Activated CD8-positive, alpha-beta memory T cell treated with anti-CD3 and anti-CD28 coated beads, Interleukin-2, amount 50 U/mL, for 1 hour (primary cell): ENCODE measurements around the gene THUMPD1.
"Not testable (repeated sequence)": the region's sequence is repeated elsewhere in the genome, so short reads cannot be mapped to it uniquely, and the experiment has no call there.

Experiments used
- DNase-seq: peaks from one replicate; pipeline ENCODE4 v3.0.0-alpha.2; 2020; ENCODE audit errors: extremely low read depth

The THUMPD1 gene

DNA sequence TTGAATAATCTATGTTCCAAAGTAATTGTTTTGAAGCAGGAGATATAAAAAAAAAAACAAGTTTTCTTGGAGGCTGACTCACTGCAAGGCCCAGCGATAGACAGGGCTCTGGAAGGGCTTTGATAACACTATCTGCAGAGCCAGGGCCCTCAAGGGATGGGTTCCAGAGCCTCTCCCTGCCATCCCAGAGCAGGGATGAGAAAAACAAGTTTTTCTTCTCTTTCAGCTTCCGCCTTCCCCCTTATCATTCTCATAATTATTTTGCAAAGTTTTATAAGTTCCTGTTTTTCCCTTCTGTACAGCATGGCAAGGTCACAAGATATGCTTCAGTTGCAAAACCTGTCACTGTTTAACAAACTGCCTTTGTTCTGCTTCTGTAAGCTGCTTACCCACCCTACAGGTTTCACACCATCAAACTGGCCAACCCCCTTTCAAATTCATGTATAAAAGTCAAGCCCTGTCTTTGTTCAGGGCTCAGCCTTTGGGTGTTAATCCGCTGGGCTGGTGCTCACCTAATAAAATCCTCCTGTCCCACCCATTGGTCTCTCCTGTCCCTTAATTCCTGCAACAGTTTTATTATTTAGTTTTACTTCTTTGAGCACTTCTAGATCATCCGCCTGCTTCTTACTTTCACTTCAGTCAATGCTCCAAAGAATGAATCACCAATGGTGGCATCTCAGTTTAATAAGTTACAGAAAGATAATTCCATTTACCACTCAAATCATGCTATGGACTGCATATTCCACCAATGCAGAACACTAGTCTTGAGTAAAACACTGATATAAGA is 5.6 kb upstream of the THUMPD1 start:
- DNase-seq, result no peak

DNA sequence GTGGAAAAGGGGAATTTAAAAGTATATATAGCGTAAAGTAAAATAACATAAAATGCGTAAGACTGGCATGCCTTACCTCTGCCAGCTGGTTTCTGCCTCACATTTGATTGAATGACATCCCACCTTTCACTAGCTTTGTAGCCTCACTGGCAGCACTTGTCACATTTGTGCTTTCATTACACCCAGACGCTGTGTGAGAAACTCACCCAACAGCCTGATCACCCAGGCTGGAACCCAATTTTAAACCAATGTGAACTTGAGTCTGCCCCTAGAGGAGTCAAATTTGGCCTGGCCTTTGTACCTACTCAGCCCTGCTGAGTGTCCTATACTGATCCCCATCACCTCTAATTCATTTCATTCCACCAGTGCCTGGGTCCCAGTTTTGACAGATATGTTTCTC is 4.8 kb upstream of the THUMPD1 start:
- DNase-seq, result no peak

DNA sequence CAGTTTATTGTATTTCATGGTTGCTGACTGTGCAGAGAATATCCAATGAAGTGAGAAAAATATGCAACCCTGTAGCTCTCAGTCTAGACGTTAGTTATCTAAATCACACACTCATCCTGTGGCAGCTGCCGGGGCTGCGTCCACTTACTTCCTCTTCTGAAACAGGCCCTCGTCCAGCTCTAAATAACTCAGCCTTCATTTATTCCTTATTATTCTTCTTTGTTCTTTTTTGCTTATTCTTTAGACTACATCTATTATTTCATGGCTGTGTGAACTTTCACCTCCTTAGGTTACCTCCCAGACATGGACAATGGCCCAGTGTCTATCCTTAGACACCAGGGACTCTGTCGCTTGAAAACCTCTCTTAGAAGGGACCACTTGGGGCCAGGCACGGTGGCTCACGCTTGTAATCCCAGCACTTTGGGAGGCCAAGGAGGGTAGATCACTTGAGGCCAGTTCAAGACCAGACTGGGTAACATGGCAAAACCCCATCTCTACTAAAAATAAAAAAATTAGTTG is 3.4 kb upstream of the THUMPD1 start:
- no peak for DNase-seq

DNA sequence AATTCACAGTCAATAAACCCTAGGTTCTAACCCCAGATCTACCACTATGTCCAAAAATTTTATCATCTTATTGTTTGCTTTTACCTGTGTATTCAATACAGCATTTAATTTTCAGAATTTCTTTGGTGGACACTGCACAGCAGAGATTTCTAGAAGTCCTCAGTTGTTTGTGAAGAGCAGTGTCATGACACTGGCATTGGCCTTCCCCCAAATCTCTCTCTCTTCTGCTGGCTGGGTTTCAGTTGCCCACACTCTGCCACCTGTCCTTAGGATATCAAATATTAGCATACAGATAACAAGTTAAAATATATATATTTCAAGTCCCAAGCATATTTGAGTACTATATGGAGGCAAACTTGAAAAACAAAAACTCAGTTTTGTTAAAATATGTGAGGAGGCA is 2.0 kb upstream of the THUMPD1 start:
- no peak for DNase-seq

DNA sequence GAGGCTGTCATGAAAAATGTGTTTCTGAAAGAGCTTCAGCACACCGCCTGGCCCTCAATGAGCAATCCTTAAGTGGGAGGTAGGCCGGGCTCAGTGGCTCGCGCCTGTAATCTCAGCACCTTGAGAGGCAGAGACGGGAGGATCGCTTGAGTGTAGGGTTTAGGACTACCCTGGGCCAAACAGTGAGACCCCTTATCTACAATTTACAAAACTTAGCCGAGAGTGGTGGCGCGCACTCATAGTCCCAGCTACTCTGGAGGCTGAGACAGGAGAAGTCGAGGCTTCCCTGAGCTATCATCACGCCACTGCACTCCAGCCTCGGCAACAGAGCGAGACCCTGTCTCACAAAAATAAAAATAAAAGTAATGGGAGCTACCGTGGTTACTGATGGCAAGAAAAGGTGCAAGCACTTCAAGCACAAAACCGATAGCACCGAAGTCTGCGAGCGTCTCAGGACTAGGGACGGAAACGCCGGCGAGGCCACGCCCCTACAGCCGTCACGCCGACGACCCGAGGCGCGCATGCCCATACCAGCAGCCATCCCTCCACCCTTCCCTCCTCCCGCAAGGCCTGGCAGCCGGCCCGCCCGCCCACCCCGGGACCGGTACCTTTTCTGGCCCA is 607 bp downstream of the THUMPD1 start:
- DNase-seq, result peak; percentile 59

DNA sequence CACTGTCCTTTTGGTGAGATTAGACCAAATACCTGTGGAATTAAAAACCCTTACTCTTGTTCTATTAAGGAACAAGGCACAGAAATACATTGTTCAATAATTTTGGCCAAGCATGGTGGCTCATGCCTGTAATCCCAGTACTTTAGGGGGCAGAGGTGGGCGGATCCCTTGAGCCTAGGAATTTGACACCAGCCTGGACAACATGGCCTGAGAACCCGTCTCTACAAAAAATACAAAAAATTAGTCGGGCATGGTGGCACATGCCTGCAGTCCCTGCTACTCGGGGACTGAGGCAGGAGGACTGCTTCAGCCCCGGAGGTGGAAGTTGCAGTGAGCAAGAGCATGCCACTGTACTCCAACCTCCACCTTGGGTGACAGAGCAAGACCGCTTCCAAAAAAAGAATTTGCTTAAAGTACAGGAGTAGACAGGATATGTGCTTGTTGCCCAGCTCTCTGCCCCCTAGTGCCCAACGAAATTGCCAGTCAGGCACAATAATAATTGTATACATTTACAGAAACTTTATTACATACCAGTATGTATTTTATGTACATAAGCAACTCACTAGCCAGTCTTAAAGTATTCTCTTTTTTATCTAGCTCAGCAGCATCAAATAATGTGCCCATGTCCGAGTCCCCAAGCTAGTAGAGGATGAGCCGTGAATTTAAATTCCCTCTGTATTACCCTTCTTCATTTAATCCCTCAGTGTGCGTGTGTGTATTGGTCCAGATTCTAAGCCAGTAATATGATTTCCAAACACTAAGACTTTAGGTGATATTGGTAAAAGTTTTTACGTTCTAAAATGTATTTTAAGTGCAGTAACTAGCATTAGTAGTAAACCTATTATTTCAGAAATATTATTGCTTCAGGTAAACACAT is 1.4 kb downstream of the THUMPD1 start:
- no peak for DNase-seq

DNA sequence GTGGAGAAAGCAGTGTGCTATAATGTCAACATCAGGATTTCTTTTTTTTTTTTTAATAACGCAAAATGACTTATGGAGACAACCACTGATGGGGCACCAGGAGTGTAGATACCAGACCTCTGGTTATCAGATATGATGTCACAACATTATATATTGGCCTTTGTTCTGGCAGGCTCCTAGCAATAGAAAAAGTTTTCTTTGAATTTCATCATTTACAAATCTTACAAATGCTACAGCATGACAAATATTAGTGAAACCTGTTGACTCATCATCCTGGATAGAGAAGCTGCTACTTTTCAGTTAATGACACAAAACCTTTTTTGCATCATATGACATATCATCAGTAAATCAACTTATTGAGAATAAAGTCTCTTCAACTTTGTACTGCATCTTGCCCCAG is 6.1 kb downstream of the THUMPD1 start:
- no peak for DNase-seq

DNA sequence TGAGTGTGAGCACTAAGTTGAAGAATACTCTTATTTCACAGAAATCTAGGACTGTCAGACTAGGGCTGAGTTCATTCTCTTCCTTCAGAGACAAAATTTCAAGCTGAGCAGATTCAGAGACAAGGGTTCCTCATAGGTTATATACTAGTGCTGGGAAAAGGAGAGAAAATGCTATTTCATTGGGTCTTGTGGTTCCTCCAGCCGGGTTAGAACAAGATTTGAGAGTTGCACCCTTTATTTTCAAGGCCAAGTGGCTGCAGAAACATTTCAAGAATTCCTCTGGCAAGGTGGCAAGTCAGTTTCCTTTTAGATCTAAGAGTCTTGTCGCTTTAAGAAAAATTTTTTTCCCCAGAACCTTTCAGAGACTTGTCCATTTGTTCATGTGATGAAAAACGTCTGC is 6.8 kb downstream of the THUMPD1 start:
- DNase-seq, result no peak

DNA sequence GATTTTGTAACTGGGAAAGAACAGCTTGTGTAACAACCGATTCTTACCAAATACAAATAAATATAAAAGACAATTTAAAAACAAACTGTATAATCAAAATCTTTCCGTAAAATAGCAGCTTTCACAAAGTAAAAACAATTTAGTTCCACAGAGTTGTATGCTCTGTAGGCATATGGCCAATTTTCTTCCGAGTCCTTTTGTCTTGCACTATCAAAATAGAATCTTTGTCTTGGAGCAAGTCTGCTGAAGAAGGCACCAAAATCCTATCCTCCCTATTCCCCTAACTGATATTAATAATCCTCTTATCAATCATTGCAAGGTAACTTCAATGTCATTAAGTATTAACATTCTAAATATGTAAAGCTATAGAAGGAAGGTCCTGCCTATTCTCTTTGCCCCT is 7.6 kb downstream of the THUMPD1 start:
- no peak for DNase-seq

DNA sequence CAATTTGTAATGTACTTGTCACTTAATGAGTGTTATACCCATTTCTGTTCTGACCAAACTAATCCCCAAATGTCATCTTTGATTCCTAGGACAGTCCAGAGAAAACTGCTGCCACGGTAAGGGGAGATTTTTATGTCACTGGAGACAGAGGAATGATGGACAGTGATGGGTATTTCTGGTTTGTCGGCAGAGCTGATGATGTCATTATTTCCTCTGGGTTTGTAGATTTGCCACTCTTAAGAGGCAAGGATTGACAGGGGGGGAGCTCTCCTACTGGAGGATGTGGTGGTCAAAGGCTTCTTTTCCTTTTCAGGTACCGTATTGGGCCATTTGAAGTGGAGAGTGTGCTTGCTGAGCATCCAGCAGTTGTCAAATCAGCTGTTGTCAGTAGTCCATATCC is 12.5 kb downstream of the THUMPD1 start:
- DNase-seq, result no peak

DNA sequence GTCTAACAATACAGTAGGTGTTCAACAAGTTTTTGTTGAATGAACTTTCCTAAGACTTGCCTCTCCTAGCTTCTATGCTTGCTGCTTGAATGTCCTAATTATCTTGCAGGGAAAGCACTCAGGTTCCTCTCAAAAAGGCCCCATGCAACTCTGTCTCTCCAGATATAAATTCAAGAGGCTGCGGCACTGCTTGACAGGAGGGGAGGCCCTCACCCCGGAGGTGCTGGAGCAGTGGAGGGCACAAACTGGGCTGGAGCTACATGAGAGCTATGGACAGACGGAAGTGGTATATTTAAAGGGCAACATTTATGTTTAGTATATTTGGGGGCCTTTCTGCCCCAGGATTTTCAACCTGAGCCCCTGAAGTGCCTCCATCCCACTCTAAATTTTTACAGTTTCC is 14.4 kb downstream of the THUMPD1 start:
- DNase-seq, result no peak

DNA sequence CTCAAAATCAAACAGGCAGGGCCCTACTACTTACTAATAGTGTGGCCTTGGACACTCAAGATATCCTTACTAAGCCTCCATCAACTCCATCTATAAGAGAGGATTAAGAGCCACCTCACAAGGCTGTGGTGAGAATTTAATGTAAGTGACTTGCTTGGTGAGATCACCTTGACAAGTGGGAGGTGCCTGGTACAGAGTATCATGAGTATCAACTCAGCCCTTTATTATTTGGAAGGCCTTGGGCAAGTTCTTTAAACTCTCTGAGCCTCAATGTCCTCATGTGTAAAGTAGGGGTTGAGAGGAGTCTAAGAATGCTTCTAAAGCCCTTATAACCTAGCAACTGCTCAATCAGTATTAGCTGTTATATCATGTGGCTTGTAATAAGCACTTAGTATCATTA is 15.0 kb downstream of the THUMPD1 start:
- DNase-seq, result no peak

DNA sequence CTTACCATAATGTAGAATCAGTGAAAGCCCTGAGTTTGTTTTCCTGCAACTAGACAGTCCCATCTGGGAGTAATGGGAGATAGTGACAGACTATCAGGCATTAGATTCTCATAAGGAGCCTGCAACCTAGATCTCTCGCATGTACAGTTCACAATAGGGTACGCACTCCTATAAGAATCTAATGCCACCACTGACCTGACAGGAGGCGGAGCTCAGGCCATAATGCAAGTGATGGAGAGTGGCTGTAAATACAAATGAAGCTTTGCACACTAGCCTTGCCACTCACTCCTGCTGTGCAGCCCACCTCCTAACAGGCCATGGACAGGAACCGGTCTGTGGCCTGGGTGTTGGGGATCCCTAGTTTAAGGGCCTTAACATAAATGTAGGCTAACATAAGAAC is 21.4 kb downstream of the THUMPD1 start:
- no peak for DNase-seq

DNA sequence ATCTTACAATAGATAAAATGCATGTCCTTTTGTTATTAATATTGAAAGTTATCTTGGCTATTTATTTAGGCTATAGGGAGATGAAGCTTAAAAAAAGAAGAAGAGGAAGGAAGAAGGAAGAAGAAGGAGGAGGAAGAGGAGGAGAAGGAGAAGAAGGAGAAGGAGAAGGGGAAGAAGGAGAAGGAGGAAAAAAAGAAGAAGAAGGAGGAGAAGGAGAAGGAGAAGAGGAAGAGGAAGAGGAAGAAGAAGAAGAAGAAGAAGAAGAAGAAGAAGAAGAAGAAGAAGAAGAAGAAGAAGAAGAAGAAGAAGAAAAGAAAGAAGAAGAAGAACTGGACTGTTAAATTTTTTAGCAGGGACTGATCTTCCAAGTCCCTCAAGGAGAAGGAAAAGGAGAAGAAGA is 23.9 kb downstream of the THUMPD1 start:
- not testable (repeated sequence) for DNase-seq

DNA sequence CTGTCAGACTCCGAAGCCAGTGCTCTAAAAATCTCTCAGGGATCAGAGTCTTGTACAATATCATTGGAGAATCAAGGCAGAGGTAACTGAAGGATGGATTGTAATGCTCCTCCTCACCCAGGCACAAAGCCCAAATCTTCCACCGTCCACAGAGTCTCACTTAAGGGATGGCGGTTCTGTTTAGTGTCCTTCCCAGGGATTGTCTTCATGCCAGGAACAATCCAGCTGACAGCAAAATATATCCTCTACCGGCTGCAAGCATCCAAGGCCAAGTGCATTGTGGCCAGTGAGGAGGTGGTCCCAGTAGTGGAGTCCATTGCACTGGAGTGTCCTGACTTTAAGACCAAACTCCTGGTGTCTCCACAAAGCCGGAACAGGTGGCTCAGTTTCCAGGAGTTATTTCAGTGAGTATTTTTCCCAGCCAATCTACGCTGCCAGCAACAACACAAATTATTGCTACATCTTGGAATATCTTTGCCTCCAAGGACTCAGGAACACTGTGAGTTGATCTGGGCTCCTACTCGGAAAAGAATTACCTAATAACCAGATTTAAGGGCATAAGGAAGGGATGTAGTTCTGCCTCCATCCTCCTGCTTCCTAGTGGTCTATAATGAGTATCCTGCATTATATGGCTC is 30.2 kb downstream of the THUMPD1 start:
- no peak for DNase-seq

DNA sequence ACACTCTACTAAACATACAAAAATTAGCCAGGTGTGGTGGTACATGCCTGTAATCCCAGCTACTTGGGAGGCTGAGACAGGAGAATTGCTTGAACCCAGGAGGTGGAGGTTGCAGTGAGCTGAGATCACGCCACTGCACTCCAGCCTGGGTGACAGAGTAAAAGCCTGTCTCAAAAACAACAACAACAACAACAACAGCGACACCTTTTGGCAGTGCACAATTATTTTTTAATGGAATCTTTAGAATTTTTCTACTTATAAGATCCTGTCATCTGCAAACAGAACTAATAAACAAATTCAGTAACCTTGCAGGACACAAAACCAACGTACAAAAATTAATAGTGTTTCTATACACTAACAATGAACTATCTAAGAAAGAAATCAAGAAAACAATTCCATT is 33.5 kb downstream of the THUMPD1 start:
- not testable (repeated sequence) for DNase-seq

DNA sequence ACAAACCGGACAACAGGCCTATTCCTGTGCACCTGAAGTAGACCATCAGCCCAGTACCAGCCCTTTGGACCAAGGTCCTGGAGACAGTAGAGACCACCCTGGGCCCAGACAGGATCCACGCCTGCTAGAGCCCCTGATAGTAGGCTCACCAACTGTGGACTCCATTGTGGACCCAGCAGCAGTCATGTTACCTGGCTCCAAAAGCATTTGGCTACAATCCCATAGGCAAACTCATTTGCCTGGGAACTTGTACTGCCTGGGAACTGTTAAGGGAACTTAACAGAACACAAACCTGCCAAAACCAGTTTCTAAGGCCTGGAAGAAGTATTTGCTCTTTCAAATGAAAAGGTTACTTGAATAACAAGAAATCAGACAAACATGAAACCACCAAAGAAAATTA is 34.2 kb downstream of the THUMPD1 start:
- no peak for DNase-seq

DNA sequence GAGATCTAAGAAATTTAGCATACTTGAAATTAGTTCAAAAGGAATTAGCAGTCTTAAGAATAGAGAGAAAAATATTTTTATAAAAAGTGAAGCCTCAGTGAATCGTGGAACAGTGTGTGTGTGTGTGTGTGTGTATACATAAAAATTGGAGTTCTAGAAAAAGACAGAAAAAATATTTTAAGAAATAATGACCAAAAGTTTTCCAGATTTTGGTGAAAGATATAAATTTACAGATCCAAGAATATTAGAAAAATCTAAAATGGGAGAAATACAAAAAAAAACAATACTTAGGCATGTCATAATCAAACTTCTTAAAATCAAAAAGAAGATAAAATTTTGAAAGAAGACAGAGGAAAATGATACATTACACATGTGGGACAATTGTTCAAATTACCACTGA is 35.6 kb downstream of the THUMPD1 start:
- not testable (repeated sequence) for DNase-seq

DNA sequence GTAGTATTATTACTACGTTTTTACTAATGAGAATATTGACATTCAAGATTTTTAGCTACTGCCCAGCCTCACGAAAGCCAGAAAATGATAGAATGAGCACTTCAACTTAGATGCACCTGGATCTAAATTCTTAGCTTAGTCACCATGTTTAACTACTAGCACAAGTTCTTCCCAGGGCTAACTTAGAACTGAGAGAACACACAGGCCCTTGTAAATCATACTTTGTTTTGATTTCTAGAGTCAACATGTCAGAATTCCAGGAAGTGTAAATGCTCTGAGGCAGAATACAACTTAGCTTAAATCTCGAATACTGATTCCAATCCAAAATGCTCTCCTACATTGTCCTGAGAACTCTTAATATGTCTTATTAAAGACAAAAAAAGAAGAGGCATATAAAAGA is 37.3 kb downstream of the THUMPD1 start:
- DNase-seq, result no peak

DNA sequence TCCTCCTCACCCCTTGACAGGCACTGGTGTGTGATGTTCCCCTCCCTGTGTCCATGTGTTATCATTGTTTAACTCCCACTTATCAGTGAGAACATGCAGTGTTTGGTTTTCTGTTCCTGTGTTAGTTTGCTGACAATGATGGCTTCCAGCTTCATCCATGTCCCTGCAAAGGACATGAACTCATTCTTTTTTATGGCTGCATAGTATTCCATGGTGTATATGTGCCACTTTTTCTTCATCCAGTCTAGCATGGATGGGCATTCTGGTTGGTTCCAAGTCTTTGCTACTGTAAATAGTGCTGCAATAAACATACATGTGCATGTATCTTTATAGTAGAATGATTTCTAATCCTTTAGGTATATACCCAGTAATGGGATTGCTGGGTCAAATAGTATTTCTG is 39.9 kb downstream of the THUMPD1 start:
- not testable (repeated sequence) for DNase-seq

DNA sequence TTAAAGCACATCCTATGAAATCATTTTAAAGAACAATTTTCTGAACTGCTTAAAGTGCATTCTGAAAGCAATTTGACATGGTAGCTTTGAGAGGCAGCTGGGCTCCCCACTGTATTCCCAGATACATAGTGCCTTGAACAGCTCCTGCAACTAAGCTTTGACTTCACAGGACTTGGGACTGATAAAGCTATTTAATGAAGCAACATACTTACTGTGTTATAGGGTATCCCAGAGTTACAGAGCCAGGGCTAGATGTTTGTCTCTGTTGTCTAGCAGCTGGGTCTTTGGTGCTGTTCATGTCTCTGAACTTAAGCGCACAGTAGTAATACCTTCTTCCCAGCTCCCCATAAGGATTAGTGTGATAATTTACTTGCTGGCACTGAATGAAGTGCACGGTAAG is 45.0 kb downstream of the THUMPD1 start:
- no peak for DNase-seq

DNA sequence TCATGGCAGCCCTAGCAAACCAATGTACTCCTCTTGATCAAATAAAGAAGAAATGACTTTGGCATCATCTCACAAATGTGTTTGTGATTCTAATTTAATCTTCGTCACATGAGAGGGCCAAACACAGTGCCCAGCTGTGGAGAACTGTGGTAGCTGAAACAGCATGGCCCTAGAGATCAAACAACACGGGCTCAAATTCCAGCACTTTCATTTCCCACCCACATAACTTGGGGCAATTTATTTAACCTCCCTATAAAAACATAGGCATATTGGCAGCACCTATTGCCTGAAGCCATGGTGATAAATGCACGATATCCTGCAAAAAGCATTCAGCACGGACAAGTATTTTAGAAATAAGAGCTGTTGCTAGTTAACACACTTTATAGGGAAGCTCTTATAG is 46.6 kb downstream of the THUMPD1 start:
- no peak for DNase-seq
